Measurements from ENCODE around the gene STOM. TPM values are rescaled to one million over a fixed set of nuclear protein-coding genes. Genes with fewer than 3 reads are reported as not detected.
"Not testable (repeated sequence)": the region's sequence is repeated elsewhere in the genome, so short reads cannot be mapped to it uniquely, and the experiment has no call there.

STOM gene
- total and polyA plus RNA-seq, 8 donors: 13.9 to 65.1 (median 32.0) TPM

DNA sequence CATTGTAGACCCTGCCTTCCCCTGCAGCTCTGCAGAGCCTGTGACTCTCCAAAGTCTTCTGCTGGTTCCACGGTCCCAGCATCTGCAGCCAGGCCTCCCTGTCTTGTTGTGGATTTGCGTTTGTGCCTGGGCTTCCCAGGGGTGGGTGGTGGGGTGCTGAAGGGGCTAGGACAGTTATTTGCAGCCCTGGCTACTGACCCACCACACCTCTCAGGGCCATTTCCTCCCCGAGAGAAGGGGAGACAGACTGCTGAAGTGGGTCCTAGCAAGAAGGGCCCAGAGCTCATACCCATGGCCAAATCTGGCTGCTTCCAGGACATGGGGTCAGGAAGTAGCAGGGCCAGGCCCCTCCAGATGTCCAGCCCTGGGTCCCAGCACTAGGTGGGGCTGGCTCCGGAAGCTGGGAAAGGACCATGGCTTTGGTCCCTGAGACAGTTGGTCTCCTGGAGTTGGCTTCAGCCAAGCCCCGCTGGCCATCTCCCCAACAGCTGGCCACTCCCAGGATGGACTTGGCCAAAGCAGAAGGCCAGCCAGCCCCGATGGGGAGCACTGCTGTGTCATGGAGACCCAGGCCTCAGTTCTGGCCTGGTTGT is 75.8 kb downstream of the STOM start:
- no peak overlapping the region for H3K4me3 ChIP-seq
- H3K9me3 ChIP-seq: no peaks in the 10 kb centered on the region
- H3K27me3 ChIP-seq: no peaks in the 10 kb centered on the region
- no peaks in the 10 kb centered on the region for H3K36me3 ChIP-seq
- no peak for TF ChIP-seq CTCF (IDR thresholded peaks at IDR 0.05)
- no peak overlapping the region for H3K27ac ChIP-seq
- peaks cover 0 to 5% (median 0%) of the 10 kb centered on the region in 3 donors for H3K4me1 ChIP-seq
- DNase-seq (no peak), FAIRE-seq (no peak), ATAC-seq (no peak)
- intact Hi-C loops (cut with DNase I): no loop called here
- WGBS, 2 donors: 81 to 86% methylated on average over 6 of the region's 6 CpGs

DNA sequence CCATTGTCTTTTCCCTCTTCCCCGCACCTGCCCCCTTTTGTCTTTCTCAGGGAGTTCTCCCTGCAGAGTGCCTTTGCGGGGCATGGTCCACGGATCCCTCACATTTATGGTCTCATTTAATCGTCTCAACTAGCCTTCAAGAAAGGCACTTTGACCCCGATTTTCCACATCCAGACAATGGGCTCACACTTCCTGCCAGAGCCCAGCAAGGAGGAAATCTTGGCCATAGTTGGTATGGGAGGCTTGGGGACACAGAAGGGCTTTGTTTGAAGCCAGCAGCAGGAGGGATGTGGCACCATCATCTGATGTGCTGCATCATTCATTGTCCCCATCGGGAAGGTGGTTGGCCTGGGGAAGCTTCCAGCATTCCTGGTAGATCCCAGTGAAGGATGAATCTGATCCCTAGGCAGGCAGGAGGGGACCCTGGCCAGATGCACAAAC is 77.2 kb downstream of the STOM start:
- Histone ChIP-seq H3K36me3 (no peaks in the 10 kb centered on the region), H3K4me1 (peaks cover 4 to 13% (median 8%) of the 10 kb centered on the region in 3 donors), H3K4me3 (no peak overlapping the region), H3K27me3 (no peaks in the 10 kb centered on the region), H3K9me3 (no peaks in the 10 kb centered on the region), H3K27ac (no peak overlapping the region)
- FAIRE-seq: no peak
- no peak for ATAC-seq
- no peak for TF ChIP-seq CTCF (IDR thresholded peaks at IDR 0.05)
- DNase-seq: no peak
- intact Hi-C loops (cut with DNase I): no loop called here
- WGBS, 2 donors: 76 to 79% methylated on average over 6 of the region's 6 CpGs

- peaks cover 8 to 21% (median 8%) of the 10 kb centered on the region in 3 donors for H3K4me1 ChIP-seq
- no peak overlapping the region for H3K4me3 ChIP-seq
- H3K9me3 ChIP-seq: no peaks in the 10 kb centered on the region
- TF ChIP-seq CTCF (IDR thresholded peaks at IDR 0.05): no peak
- DNase-seq: peak in 1 of 6 donors; percentile 14
- no peaks in the 10 kb centered on the region for H3K36me3 ChIP-seq
- 86 to 96% methylated on average over 1 of the region's 1 CpG for WGBS, 2 donors
- no peak for FAIRE-seq
- ATAC-seq: no peak
- no peak overlapping the region for H3K27ac ChIP-seq
- no peaks in the 10 kb centered on the region for H3K27me3 ChIP-seq
- intact Hi-C loops (cut with DNase I): no loop called here
These were observed 78.0 kb downstream of the STOM start for GRCh38 chr9:121292051-121292450.

DNA sequence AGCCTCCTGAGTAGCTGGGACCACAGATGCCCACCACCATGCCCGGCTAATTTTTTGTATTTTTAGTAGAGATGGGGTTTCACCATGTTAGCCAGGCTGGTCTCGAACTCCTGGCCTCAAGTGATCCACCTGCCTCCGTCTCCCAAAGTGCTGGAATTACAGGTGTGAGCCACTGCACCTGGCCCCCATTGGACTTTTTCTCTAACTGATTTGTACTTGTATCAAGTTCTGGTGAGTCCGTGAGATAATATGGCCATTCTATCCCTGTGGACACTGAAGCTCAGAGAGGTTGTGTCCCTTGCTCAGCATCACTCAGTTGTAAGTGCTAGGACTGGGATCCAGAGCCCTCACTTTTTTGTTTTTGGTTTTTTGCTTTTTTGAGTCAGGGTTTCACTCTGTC is 78.5 kb downstream of the STOM start:
- peak in 1 of 6 donors; percentile 6 for DNase-seq
- 68 to 84% methylated on average over 4 of the region's 4 CpGs for WGBS, 2 donors
- peaks cover 12 to 26% (median 13%) of the 10 kb centered on the region in 3 donors for H3K4me1 ChIP-seq
- H3K27me3 ChIP-seq; H3K36me3 ChIP-seq; intact Hi-C loops (cut with DNase I); ATAC-seq; FAIRE-seq; H3K4me3 ChIP-seq; H3K9me3 ChIP-seq; H3K27ac ChIP-seq: not testable (repeated sequence)

DNA sequence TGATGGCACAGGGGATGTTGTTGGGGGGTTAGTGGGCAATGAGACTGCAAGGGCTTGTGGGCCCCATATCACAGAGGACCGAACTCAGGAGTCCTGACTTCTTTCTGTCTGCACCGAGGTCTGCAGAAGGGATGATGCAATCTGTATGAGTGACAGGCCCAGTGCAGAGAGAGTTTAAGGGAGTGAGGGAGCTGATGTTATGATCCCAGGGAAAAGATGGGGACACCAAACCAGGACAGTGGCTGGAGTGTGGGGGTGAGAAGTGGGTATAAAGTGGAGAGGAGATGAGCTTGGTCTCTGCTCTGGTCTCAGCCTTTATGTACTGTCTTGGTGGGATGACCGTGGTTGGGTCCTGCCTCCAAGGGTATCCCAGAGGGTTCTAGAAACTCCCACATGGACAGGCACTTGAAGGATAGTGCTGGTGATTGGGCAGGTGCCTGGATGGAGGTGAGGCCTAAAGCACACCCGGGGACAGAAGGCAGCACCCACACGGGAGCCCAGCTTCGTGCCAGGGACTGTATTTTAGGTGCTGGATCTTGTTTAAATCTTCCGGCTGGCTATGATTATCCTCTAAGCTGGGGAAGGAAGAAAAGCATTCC is 80.2 kb downstream of the STOM start:
- Histone ChIP-seq H3K4me1 (peaks cover 14 to 41% (median 15%) of the 10 kb centered on the region in 3 donors), H3K27me3 (no peaks in the 10 kb centered on the region), H3K4me3 (no peak overlapping the region), H3K27ac (peak overlapping the region; percentile 56 to 89 (median 78)), H3K36me3 (no peaks in the 10 kb centered on the region), H3K9me3 (no peaks in the 10 kb centered on the region)
- 70 to 79% methylated on average over 7 of the region's 7 CpGs for WGBS, 2 donors
- TF ChIP-seq CTCF (IDR thresholded peaks at IDR 0.05): no peak
- intact Hi-C loops (cut with DNase I): no loop called here
- FAIRE-seq: no peak
- peak in 1 of 6 donors; percentile 30 for DNase-seq
- ATAC-seq: no peak
